Measurements from ENCODE around the gene SF3B5. TPM values are rescaled to one million over a fixed set of nuclear protein-coding genes. Genes with fewer than 3 reads are reported as not detected.

Gene SF3B5
- total and polyA plus RNA-seq, 2 experiments from 2014 or later, result 151 to 183 TPM

DNA sequence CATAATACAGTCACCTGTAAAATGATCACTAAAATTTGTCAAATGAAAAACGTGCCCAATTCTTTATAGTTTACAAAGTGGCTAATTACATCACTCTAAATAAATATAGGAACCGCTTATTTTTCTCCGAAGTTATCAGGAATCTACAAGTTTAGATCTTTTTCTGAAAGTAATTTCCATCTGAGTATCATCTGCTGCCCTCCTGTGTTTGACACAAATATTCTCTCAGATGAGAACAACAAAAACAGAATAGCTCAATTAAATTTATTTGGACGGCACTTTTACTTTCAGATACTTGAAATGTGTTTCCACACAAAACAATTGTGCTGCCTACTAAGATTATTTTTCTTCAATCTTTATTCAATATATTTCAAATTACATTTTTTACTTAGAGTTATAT is 5.0 kb downstream of the SF3B5 start:
- H3K9me3 Mint-ChIP-seq, result no peaks in the 10 kb centered on the region
- H3K9me2 ChIP-seq (ENCODE audit: insufficient read depth), result peaks cover 2% of the 10 kb centered on the region; the same call in 1 of the 2 replicates
- H4K20me1 ChIP-seq (replicated peaks; ENCODE audit: insufficient read depth), result no peaks in the 10 kb centered on the region; the same call in none of the 2 replicates
- H3K27me3 Mint-ChIP-seq (ENCODE audit: insufficient read depth, low read depth, poor library complexity), result peaks cover 7% of the 10 kb centered on the region
- no peak overlapping the region for H2AFZ ChIP-seq
- no peak overlapping the region for H3K27ac Mint-ChIP-seq
- ATAC-seq (no peak), DNase-seq (ENCODE audit: low spot score) (no peak)
- H3K36me3 Mint-ChIP-seq (ENCODE audit: low read depth), result peaks cover 5% of the 10 kb centered on the region
- no peak overlapping the region for H3K27ac ChIP-seq (ENCODE audit: low read depth)
- H3K4me3 ChIP-seq, result no peak overlapping the region
- no peak for TF ChIP-seq POLR2AphosphoS5 (IDR thresholded peaks at IDR 0.05; ENCODE audit: low read depth)
- TF ChIP-seq, protein P1, sequence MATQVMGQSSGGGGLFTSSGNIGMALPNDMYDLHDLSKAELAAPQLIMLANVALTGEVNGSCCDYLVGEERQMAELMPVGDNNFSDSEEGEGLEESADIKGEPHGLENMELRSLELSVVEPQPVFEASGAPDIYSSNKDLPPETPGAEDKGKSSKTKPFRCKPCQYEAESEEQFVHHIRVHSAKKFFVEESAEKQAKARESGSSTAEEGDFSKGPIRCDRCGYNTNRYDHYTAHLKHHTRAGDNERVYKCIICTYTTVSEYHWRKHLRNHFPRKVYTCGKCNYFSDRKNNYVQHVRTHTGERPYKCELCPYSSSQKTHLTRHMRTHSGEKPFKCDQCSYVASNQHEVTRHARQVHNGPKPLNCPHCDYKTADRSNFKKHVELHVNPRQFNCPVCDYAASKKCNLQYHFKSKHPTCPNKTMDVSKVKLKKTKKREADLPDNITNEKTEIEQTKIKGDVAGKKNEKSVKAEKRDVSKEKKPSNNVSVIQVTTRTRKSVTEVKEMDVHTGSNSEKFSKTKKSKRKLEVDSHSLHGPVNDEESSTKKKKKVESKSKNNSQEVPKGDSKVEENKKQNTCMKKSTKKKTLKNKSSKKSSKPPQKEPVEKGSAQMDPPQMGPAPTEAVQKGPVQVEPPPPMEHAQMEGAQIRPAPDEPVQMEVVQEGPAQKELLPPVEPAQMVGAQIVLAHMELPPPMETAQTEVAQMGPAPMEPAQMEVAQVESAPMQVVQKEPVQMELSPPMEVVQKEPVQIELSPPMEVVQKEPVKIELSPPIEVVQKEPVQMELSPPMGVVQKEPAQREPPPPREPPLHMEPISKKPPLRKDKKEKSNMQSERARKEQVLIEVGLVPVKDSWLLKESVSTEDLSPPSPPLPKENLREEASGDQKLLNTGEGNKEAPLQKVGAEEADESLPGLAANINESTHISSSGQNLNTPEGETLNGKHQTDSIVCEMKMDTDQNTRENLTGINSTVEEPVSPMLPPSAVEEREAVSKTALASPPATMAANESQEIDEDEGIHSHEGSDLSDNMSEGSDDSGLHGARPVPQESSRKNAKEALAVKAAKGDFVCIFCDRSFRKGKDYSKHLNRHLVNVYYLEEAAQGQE (IDR thresholded peaks at IDR 0.05; ENCODE audit: unreplicated experiment), result no peak
- TF ChIP-seq STAT1 (IDR thresholded peaks at IDR 0.05; ENCODE audit: unreplicated experiment), result no peak
- H3K27me3 ChIP-seq (ENCODE audit: insufficient read depth), result no peaks in the 10 kb centered on the region
- no peaks in the 10 kb centered on the region for H3K36me3 ChIP-seq (ENCODE audit: insufficient read depth)
- H3K4me1 ChIP-seq (ENCODE audit: insufficient read depth), result peaks cover 12% of the 10 kb centered on the region
- H3K4me2 ChIP-seq, result no peak overlapping the region
- no peak overlapping the region for H3K4me3 Mint-ChIP-seq
- H3F3A ChIP-seq (replicated peaks; ENCODE audit: low read depth), result no peaks in the 10 kb centered on the region
- peaks cover 12% of the 10 kb centered on the region for H3K4me1 Mint-ChIP-seq
- peaks cover 25% of the 10 kb centered on the region for H3K79me2 ChIP-seq (replicated peaks; ENCODE audit: insufficient read depth)

DNA sequence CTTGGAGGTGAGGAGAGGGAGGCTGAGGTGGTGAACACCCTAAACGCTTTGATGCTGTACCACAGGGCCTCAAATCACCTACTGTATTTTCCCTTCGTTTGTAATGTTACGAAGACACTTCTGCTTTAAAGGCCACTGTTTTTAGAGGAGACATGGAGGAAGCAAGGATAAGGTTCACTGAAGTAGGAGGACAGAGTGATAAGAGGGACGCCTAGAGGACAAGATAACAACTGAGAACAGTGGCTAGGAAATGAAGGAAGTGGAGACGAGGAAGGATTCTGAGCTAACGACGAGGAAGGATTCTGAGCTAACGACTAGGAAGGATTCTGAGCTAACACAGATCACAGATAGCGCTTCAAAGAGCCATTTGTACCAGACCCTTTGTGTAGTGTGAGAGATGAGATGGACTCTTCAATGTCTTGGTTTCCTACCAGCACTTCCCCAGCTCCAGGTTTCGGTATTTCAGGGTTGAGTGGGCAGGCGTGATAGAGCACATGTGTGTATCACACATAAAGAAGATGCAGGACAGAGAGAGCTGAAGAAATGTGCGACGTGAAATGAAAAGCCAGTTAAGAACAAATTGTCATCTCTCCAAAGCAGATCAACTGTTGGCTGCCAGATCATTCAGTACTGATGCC is 7.5 kb downstream of the SF3B5 start:
- H4K20me1 ChIP-seq (replicated peaks; ENCODE audit: insufficient read depth), result no peaks in the 10 kb centered on the region
- no peaks in the 10 kb centered on the region for H3K4me1 Mint-ChIP-seq
- H3K36me3 Mint-ChIP-seq (ENCODE audit: low read depth), result no peaks in the 10 kb centered on the region
- no peaks in the 10 kb centered on the region for H3K27me3 ChIP-seq (ENCODE audit: insufficient read depth)
- H3K9me2 ChIP-seq (ENCODE audit: insufficient read depth), result no peaks in the 10 kb centered on the region
- H3K79me2 ChIP-seq (replicated peaks; ENCODE audit: insufficient read depth), result peaks cover 5% of the 10 kb centered on the region; the same call in 1 of the 2 replicates
- no peaks in the 10 kb centered on the region for H3K36me3 ChIP-seq (ENCODE audit: insufficient read depth)
- 0 out of 2 replicates have a peak overlapping the region, but pooled peaks have one; percentile 33 for H2AFZ ChIP-seq
- peak; percentile 35 for DNase-seq (ENCODE audit: low spot score)
- no peak overlapping the region for H3K27ac ChIP-seq (ENCODE audit: low read depth)
- no peak for TF ChIP-seq EZH2phosphoT487 (IDR thresholded peaks at IDR 0.05; ENCODE audit: unreplicated experiment)
- TF ChIP-seq, protein P2, sequence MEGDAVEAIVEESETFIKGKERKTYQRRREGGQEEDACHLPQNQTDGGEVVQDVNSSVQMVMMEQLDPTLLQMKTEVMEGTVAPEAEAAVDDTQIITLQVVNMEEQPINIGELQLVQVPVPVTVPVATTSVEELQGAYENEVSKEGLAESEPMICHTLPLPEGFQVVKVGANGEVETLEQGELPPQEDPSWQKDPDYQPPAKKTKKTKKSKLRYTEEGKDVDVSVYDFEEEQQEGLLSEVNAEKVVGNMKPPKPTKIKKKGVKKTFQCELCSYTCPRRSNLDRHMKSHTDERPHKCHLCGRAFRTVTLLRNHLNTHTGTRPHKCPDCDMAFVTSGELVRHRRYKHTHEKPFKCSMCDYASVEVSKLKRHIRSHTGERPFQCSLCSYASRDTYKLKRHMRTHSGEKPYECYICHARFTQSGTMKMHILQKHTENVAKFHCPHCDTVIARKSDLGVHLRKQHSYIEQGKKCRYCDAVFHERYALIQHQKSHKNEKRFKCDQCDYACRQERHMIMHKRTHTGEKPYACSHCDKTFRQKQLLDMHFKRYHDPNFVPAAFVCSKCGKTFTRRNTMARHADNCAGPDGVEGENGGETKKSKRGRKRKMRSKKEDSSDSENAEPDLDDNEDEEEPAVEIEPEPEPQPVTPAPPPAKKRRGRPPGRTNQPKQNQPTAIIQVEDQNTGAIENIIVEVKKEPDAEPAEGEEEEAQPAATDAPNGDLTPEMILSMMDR (conservative IDR thresholded peaks at IDR 0.05; ENCODE audit: low read depth in 2 of 2), result peak; percentile 29 to 55; a peak in 3 of 4 replicates
- H3F3A ChIP-seq (replicated peaks; ENCODE audit: low read depth), result no peaks in the 10 kb centered on the region
- H3K4me2 ChIP-seq, result no peak overlapping the region
- H3K9me3 Mint-ChIP-seq, result no peaks in the 10 kb centered on the region
- no peak overlapping the region for H3K4me3 ChIP-seq
- ATAC-seq, result peak; percentile 39; the same call in 1 of the 3 replicates
- peaks cover 2% of the 10 kb centered on the region for H3K27me3 Mint-ChIP-seq (ENCODE audit: insufficient read depth, low read depth, poor library complexity)
- no peak overlapping the region for H3K27ac Mint-ChIP-seq
- no peaks in the 10 kb centered on the region for H3K4me1 ChIP-seq (ENCODE audit: insufficient read depth)
- H3K4me3 Mint-ChIP-seq, result no peak overlapping the region

Data from GM23338 (cell line).